Measurements from ENCODE around the gene BMP2K.

BMP2K gene

DNA sequence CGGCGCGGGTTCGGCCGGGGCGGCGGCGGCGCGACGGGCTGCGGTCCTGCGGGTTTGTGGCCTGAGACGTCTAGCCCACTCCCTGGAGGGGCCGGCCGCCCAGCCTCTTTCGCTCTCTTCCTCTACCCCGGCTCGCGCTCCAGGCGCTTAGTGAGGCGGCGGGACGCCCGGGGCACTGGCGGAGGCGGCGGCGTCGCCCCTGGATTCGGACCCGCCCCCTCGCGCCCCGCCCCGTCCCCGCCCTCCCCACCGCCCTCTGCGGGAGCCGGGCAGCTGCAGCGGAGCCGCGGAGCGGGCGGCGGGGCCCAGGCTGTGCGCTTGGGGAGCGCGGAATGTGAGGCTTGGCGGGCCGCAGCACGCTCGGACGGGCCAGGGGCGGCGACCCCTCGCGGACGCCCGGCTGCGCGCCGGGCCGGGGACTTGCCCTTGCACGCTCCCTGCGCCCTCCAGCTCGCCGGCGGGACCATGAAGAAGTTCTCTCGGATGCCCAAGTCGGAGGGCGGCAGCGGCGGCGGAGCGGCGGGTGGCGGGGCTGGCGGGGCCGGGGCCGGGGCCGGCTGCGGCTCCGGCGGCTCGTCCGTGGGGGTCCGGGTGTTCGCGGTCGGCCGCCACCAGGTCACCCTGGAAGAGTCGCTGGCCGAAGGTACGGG lies at the start of gene BMP2K:
Gene BMP2K (plus strand): TSS at position 272 of the 650 bp plus-strand sequence. CDS start 194 bp downstream, at position 466.
- DNase-seq (ENCODE audit: low read depth) = peak; percentile 78

DNA sequence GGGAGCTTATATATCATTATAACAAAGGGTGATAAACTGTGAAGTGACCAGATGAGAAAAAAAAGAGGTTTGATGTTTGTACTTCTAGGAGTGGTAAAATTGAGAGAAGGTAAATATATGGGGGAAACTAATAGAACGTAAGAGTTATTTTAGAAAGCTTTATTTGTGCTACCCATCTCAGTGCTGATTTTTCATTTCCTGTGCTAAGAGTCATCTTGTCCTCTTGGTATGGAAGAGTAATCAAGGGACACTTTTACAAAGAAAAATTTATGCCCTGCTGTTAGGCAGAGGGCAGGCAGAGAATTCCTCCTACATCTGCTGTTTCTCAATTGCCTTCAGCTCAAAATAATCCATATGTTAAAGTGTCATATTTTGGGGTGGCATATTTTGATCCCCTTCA lies 49.6 kb upstream of the BMP2K start:
- DNase-seq (ENCODE audit: low read depth) = no peak

DNA sequence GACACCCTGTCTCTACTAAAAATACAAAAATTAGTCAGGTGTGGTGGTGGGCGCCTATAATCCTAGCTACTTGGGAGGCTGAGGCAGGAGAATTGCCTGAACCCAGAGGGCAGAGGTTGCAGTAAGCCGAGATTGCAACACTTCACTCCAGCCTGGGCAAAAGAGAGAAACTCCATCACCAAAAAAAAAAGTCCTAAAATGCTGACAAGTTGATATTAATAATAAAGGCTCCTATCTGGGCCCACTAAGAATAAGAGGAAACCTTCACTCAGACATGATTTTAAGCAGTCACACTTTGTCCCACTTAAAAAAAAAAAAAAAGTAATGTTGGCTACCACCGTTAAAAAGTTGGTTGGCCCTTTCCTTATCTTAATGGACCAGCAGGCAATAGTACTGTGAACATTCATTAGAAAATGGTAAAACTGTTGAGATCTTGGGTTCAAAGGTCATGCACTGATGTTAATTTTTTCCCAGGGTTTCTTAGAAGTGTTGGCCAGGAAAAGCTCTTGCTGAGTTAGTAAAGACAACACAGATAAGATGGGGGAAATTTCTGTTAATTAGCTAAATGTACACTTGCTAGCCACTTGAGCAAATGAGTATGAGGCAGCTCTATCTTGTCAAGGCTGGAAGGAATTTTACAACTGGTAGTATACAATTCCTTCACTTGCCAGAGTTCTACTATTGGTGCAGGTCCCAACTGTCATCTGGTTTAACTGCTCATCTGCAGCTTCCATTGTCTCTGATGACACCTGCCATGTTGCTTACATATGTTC lies 43.6 kb upstream of the BMP2K start:
- DNase-seq (ENCODE audit: low read depth) = no peak

DNA sequence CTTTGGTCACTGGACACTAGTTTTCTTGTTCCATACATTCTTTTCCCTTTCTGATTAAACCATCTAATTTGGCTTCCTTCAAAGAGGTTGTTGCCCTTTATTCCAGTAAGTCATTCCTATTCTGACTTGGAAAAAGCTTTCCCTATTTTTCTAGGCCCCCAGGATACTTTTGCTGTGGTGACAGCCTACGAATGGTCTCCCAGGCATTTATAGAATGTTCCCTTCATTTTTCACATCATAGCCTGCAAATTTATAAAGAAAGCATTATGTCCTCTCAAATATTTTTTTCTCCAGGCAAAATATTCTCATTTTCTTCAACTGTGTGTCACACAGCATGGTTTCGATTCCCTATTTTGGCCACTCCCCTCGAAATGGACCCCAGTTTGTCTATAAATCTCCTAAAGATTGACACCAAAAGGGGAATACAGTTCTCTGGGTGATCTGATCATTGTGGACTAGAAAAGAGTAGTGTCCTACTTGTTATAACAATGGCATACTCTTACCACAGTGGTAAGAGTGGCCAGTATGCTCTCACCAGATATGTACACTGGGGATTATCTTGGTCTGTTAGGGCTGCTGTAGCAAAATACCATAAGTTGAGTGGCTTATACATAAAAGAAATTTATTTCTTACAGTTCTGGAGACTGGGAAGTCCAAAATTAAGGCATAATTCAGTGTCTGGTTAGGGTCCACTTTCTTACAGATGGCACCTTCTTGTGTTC lies 41.5 kb upstream of the BMP2K start:
- no peak for DNase-seq (ENCODE audit: low read depth)

DNA sequence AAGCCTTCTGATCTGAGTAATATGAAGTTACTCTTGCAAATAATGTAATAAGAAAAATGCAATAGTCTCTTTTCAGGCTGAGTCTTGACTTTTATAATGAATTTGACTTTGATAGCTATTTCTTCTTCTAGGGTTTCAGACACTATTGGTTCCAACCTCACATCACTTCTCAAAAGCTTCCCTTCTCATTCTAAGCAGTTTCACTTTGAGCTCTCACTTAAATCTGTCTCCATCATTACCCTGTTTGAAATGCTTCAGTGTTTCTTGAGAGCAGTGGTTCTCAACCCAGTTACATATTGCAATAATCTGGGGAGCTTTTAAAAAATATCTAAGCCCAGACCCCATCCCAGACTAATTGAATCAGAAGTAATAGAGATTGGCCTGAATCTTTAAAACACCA lies 40.5 kb upstream of the BMP2K start:
- no peak for DNase-seq (ENCODE audit: low read depth)

DNA sequence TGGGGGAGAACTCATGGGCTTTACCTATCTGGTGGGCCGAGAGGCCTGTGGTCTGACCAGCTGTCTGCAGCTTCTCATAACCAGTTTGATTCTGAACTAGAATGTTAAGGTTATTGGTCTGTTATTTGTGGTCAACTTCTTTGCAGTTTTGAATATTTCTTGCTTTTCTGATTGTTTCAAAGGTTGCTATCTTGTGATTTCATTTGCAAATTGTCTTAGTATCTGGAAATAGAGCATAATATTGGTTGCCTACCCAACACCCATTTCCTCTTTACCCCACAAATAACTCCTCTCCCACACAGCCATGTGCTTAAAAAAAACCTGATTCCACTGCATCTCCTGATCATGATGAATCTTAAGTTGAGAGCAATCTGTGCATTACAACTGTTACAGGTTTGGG lies 39.1 kb upstream of the BMP2K start:
- no peak for DNase-seq (ENCODE audit: low read depth)

DNA sequence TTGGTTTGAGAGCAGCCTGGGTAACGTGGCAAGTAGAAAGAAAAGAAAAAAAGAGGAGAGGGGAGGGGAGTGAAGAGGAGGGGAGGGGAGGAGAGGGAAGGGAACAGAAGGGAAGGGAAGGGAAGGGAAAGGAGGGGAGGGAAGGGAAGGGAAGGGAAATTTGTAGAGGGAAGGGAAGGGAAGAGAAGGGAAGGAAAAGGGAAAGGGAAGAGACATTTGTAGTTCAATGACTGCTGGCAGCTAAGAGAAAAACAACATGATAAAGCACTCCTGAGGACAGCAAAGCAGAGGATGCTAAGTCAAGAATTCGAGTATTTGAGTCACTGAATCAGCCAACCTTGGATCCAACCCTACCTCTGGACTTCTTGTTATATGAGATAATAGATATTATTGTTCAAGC lies 38.2 kb upstream of the BMP2K start:
- DNase-seq (ENCODE audit: low read depth) = no peak

DNA sequence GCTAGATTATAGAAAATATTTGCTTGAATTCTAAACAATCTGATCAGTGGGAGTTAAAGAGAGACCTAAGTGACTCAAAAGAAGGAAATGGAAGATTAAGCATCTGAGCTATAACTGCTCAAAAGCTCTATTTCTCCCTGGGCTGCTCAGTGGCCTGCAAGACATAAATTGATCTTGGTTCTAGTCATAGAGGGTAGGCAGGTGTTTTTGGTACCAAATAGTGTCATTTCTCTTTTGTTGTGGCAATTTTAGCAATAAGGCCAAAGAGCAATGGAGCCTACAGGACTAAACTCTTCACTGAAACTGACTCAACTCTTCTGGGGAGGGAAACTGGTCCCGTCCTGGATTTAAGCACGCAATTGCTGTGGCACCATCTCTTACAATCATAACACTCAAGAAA lies 33.9 kb upstream of the BMP2K start:
- DNase-seq (ENCODE audit: low read depth) = no peak

DNA sequence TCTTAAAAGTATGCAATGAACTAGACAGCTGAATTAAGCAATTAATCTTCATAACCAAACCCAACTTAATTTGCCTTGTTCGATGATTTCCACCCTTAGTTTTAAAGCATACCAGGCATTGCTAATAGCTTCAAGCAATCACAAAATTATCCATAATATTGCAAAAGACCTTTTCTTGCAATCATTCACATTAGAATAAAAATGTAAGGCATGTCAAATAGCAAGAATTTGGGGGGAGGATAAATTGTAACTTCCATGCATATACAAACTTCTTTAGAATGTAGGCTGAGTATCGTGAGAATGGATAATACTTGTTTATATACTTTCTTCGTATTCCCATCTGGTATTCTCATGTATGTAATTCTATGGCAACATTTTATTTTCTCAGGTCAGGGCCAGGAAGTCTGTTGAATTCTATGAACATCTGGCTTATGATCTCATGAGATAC lies 28.7 kb upstream of the BMP2K start:
- DNase-seq (ENCODE audit: low read depth) = peak; percentile 66

DNA sequence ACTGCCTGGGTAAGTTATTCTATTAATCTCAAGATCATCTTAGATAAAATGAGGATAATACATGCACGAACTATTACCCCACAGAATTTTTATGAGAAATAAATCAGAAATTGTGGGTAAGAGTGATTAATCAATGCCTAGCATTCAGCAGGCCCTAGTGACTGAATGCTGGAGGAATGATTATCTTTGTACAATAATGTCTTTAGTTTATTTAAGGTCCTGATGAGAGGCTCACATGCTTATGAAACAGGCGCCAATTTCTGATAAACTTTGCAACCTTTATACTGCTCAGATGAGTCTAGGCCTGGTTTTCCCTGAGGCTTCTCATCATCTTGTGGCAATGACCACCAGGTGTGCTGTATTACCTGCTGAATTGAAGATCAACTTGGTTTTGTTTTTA lies 27.8 kb upstream of the BMP2K start:
- DNase-seq (ENCODE audit: low read depth) = no peak

DNA sequence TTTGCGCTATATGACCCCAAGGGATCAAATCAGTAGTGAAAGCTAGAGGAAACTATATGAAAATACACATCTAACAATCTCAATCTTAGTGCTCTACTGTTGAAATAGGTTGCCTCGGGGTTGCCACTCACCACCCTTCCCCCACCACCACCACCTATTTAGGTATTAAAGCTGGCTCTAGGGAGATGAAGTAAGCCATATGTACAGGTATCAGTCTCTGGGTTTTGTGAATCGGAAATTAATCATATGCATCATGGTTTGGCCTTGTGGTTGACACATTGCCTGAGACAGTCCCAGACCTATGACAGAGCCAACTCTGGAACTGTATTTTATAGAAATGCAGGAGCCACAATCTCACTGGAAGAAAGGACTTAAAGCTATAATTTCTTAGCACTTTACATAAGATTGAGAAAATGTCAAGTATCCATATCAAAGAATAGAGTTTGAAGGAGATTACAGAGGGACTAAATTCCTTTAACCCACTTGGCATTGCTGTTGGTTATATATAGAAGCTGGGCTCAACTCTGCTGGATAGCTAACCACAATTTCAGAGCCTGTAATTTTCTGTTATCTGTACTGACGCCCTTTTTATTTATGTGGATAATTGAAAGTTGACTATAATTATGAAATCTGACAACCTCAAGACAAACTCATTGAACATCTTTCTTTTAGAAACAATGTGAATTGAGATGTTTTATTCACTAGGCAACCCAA lies 26.7 kb upstream of the BMP2K start:
- DNase-seq (ENCODE audit: low read depth) = no peak

DNA sequence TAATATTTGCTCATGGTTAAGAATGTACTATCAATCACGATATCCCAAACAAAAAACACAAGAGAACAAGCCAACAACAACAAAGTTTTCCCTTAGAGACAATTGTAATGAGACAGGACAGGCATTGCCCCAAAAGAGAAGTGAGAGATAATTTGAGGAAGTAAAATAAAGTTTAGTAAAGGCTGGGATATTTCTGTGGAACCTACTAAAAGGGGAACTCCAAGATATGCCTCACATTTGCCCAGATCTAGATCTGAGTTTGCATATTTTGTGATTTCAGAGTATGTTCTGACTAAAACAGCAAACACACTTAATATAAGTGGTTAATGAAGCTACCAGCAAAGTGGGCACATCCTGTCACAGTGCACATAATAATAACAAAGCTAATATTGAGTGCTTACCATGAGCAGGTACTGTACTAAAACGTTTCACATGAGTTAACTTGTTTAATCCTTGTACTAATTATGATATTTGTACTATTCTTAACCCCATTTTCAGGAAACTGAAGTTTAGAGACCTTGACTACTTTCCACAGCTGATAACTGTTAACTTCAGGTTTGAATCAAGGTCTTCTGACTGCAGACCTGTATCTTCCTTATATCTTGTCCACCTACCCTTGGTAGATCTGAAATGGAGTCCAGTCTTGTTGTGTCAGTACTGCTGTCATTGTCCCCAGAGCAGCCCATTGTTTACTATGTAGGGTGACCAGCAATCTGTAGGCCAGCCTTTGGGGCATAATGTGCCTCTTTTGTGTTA lies 26.0 kb upstream of the BMP2K start:
- DNase-seq (ENCODE audit: low read depth) = peak; percentile 12

DNA sequence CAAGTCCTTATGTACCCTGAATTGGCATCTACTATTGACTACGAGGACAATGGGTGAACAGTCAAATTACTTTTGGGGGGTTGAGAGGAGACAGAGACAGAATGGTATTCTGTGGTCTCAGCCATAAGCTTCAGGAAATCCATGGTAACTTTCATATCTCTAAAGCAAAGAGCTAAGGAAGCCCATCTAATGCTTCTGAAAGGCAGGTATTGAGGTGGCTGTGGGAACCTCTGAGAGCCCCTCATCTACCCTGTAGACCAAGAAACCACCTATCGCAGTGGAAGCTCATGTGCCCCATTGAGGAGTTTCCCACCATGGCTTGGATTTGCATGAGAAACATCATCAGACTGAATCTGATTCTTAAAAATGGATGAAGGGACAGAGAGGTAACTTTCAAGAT lies 23.1 kb upstream of the BMP2K start:
- no peak for DNase-seq (ENCODE audit: low read depth)

DNA sequence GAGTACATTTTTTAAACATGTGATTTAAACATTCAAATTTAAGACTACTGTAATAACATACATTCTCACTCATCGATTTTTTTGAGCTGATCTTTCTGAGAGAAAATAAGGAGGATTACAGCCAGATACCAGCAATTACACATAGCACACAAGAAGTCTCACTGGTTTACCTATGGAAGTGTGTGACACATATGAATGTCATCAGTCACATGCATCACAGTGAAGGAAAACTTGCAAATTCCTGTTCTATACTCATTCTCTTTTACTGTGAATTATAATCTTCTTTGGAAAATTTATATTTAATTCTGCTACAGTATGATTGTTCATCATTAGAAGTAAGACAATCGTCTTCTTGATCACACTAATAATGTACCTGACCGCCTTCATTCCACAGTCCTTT lies 21.3 kb upstream of the BMP2K start:
- no peak for DNase-seq (ENCODE audit: low read depth)

DNA sequence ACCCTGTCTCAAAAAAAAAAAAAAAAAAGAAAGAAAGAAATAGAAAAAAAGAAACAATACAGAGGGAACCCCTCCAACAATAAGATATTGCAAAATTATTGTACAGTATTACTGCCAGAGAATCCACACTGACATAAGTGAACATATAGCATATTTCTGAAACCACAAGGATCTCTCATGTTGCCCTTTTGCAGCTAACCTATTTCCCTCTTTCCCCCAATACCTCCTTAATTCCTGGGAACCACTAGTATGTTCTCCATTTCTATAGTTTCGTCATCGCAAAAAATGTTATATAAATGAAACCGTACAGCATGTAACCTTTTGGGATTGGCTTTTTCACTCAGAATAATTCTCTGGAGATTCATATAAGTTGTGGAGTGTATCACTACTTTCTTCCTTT lies 20.0 kb upstream of the BMP2K start:
- no peak for DNase-seq (ENCODE audit: low read depth)

DNA sequence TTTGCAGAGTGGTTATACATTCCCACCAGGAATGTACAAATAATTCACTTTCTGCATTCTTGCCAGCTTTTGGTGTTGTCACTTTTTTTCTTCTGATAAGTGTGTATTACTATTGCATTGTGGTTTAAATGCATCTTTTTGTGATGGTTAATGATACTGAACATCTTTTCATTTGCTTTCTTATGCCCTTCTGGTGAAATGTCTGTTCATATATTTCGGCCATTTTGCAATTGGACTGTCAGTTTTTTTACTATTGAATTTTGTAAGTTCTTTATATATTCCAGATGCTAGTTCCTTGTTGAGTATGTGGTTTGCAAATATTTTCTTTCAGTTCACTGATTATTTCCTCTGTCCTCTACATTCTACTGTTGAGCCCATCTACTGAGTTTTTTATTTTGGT lies 19.4 kb upstream of the BMP2K start:
- peak; percentile 11 for DNase-seq (ENCODE audit: low read depth)

DNA sequence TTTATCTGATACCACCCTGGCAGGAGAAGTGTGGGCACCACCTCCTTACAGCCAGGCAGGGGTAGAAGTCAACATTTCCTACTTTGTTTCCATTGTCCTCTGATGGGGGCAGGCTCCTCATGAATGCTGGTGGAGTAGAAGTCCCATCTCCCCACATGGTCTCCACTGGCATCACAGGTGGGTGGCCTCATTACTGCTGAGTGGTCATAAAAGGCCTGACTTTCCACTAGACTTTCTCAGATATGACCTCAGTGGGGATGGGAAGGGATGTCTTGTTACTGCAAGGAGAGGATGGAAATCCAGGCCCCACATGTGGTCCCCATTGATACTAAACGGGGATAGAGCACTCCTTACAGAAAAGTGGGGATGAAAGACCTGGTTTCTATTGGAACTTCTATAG lies 18.6 kb upstream of the BMP2K start:
- DNase-seq (ENCODE audit: low read depth) = no peak

DNA sequence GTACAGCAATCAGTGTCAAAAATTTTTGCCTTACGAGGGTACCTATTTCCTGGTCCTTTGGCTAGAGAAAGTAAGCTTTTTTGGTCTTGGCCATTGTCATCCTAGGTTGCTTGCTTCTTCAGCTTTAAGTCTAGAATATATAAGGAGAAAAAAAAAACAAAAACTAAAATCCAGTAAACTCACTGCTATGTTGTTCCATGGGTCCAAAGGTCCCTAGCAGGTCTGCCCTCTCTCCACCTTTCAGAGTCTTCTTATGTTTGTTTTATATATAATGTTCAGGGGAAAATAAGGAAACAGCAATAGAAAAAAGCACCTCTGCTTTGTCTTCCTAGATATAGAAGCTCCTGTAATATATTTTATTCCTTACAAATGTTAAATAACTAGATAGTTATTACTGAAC lies 18.1 kb upstream of the BMP2K start:
- DNase-seq (ENCODE audit: low read depth) = no peak

DNA sequence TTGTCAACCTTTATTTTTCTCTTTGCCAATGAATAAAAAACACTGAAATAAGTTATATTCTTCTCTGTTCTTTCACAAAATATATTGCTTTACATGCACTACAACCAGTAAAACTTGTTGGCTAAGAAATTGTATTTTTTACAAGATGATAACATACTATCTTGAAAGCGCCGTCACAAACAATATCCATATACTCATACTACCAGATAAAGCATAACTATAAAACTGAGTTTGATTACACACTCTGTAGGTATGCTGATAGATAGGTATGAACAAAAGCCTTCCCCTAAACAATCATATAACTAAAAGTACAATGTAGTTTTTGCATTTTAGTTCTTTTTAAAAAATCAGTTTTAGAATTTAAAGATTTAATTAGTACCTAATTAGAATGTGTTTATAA lies 13.6 kb upstream of the BMP2K start:
- DNase-seq (ENCODE audit: low read depth) = no peak

DNA sequence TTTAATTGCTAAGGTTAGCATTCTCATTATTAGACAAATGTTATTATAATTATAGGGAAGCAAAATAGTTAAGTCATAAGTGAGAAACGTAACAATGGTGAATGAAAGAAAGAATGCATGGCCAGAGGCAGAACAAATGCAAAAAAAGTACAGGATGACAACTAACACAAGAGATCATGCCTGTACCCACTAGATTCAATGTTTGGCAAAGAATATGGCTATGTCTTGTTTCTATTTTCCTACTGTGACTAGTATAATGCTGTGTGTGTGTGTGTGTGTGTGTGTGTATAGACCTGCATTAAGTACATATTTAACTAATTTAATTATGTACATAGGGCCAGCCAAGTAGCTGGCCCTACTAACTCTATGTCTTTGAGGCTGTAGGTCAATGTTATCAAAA lies 12.9 kb upstream of the BMP2K start:
- no peak for DNase-seq (ENCODE audit: low read depth)

DNA sequence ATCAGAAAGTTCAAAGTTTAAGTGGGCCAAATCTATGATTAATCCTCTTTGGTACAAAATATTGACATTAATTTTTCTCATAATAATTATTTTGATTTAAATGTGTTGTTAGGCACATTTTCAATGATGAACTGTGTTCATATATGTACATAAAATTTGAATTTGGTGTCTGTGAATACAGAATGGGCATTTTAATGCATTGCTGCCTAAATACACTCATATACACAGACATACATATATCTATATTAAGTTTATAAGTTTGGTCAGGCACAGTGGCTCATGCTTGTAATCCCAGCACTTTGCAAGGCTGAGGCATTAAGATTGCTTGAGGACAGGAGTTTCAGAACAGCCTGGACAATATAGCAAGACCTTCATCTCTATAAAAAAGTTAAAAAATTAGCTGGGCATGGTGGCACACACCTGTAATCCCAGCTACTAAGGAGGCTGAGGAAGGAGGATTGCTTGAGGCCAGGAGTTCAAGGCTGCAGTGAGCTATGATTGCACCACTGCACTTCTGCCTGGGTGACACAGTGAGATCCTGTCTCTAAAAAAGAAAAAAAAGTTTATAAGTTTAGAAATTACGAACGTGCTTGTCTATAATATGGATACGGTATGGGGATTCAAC lies 12.3 kb upstream of the BMP2K start:
- no peak for DNase-seq (ENCODE audit: low read depth)
